Measurements from ENCODE around the gene C5orf34.
"Not testable (repeated sequence)": the region's sequence is repeated elsewhere in the genome, so short reads cannot be mapped to it uniquely, and the experiment has no call there.

The C5orf34 gene

GRCh38 chr5:43441575-43441974 lies 73.4 kb downstream of the C5orf34 start:
- H3K27me3 ChIP-seq (ENCODE audit: control insufficient read depth in 5 of 5, insufficient read depth in 4 of 5, low read length in 5 of 5); H3K4me3 ChIP-seq (ENCODE audit: low read depth in 1 of 5, low read length in 5 of 5); H3K27ac ChIP-seq (ENCODE audit: low read depth, low read length); H3K9ac ChIP-seq (ENCODE audit: low read length in 5 of 5); H3K4me1 ChIP-seq (ENCODE audit: control insufficient read depth in 5 of 5, insufficient read depth in 5 of 5, low read length in 5 of 5): not testable (repeated sequence)
- peaks cover 0 to 15% (median 4%) of the 10 kb centered on the region in 5 donors for H3K9me3 ChIP-seq (ENCODE audit: control insufficient read depth in 5 of 5, low read length in 5 of 5)
- peaks cover 4 to 17% (median 8%) of the 10 kb centered on the region in 5 donors for H3K36me3 ChIP-seq (ENCODE audit: control insufficient read depth in 5 of 5, insufficient read depth in 5 of 5, low read length in 5 of 5)

- Histone ChIP-seq H3K9ac (ENCODE audit: low read length in 5 of 5) (no peak overlapping the region), H3K27me3 (ENCODE audit: control insufficient read depth in 5 of 5, insufficient read depth in 4 of 5, low read length in 5 of 5) (no peaks in the 10 kb centered on the region), H3K9me3 (ENCODE audit: control insufficient read depth in 5 of 5, low read length in 5 of 5) (peaks cover 0 to 7% (median 2%) of the 10 kb centered on the region in 5 donors), H3K36me3 (ENCODE audit: control insufficient read depth in 5 of 5, insufficient read depth in 5 of 5, low read length in 5 of 5) (no peaks in the 10 kb centered on the region), H3K4me3 (ENCODE audit: low read depth in 1 of 5, low read length in 5 of 5) (no peak overlapping the region), H3K27ac (ENCODE audit: low read depth, low read length) (no peak overlapping the region), H3K4me1 (ENCODE audit: control insufficient read depth in 5 of 5, insufficient read depth in 5 of 5, low read length in 5 of 5) (peaks cover 0 to 11% (median 7%) of the 10 kb centered on the region in 5 donors)
Measured at GRCh38 chr5:43437062-43437660, 77.8 kb downstream of the C5orf34 start.
